ENCODE data around the gene CARD11. TPM values are rescaled to one million over a fixed set of nuclear protein-coding genes. Genes with fewer than 3 reads are reported as not detected.

Gene CARD11
- total and polyA plus RNA-seq, 2 donors (not counting 1 experiment from before 2014, with no cell fraction given): 129 to 135 TPM

GRCh38 chr7:2956526-2957368 lies 86.9 kb downstream of the CARD11 start:
- Mint-ChIP-seq H3K4me3 (no peak overlapping the region), H3K27me3 (no peaks in the 10 kb centered on the region), H3K27ac (no peak overlapping the region), H3K4me1 (peaks cover 41% of the 10 kb centered on the region), H3K9me3 (ENCODE audit: insufficient read depth) (no peaks in the 10 kb centered on the region)
- Histone ChIP-seq H2AFZ (ENCODE audit: insufficient read depth, low read depth, low read length, poor library complexity, severe bottlenecking) (no peak overlapping the region), H3K4me1 (ENCODE audit: control insufficient read depth in 2 of 2, insufficient read depth in 2 of 2, low read length in 2 of 2) (peaks cover 16 to 22% of the 10 kb centered on the region in 2 donors), H3K9me3 (ENCODE audit: control extremely low read depth in 1 of 3, control insufficient read depth in 2 of 3, insufficient read depth in 1 of 3, low read length in 2 of 3) (no peaks in the 10 kb centered on the region), H3K27ac (ENCODE audit: low read length in 2 of 2) (no peak overlapping the region), H3K79me2 (ENCODE audit: control insufficient read depth, insufficient read depth, low read length) (peaks cover 69% of the 10 kb centered on the region), H3K4me2 (replicated peaks; ENCODE audit: low read depth, low read length, poor library complexity, severe bottlenecking) (no peak overlapping the region), H3K4me3 (ENCODE audit: control extremely low read depth in 1 of 5, extremely low read depth in 1 of 5, insufficient read depth in 1 of 5, low read depth in 2 of 5, low read length in 4 of 5) (no peak overlapping the region), H3K36me3 (replicated peaks in 1 of 2; ENCODE audit: control extremely low read depth in 1 of 2, control insufficient read depth in 1 of 2, extremely low read depth in 1 of 2, insufficient read depth in 2 of 2, low read length in 1 of 2) (peaks cover 8 to 75% of the 10 kb centered on the region in 2 experiments), H3K9ac (ENCODE audit: low read length) (no peak overlapping the region), H4K20me1 (ENCODE audit: control insufficient read depth, insufficient read depth, low read length, poor library complexity, severe bottlenecking) (peaks cover 42% of the 10 kb centered on the region), H3K27me3 (replicated peaks in 1 of 4; ENCODE audit: control extremely low read depth in 1 of 4, control insufficient read depth in 3 of 4, insufficient read depth in 4 of 4, low read length in 3 of 4) (no peaks in the 10 kb centered on the region)
- ChIA-PET POLR2A (interaction anchor here (0.9 kb wide), 1 partner anchor 14 kb away, joined by 3 read pairs; no protein-coding TSS in a partner anchor), CTCF (interaction anchor here (1.7 kb wide), 1 partner anchor 86 kb away, joined by 3 read pairs; no protein-coding TSS in a partner anchor)
- no peak for TF ChIP-seq CTCF (IDR thresholded peaks at IDR 0.05)
- no peak for TF ChIP-seq EZH2 (IDR thresholded peaks at IDR 0.05; ENCODE audit: borderline replicate concordance, insufficient read depth, low read depth, low read length, poor library complexity, severe bottlenecking)
- DNase-seq: no peak
- WGBS (ENCODE audit: insufficient coverage): 52% methylated on average over 8 of the region's 12 CpGs
- intact Hi-C loops (cut with micrococcal nuclease): no loop called here
- no peak for ATAC-seq (ENCODE audit: low read depth)

GRCh38 chr7:2956076-2956475 lies 87.6 kb downstream of the CARD11 start:
- intact Hi-C loops (cut with micrococcal nuclease): no loop called here

More at GRCh38 chr7:2956076-2956475, 87.6 kb downstream of the CARD11 start:
- Mint-ChIP-seq H3K9me3 (ENCODE audit: insufficient read depth) (no peaks in the 10 kb centered on the region), H3K27ac (no peak overlapping the region), H3K4me3 (no peak overlapping the region), H3K27me3 (no peaks in the 10 kb centered on the region), H3K4me1 (peaks cover 45% of the 10 kb centered on the region)
- Histone ChIP-seq H3K79me2 (ENCODE audit: control insufficient read depth, insufficient read depth, low read length) (peaks cover 63% of the 10 kb centered on the region), H3K4me1 (ENCODE audit: control insufficient read depth in 2 of 2, insufficient read depth in 2 of 2, low read length in 2 of 2) (peaks cover 22 to 26% of the 10 kb centered on the region in 2 donors), H3K9me3 (ENCODE audit: control extremely low read depth in 1 of 3, control insufficient read depth in 2 of 3, insufficient read depth in 1 of 3, low read length in 2 of 3) (no peaks in the 10 kb centered on the region), H2AFZ (ENCODE audit: insufficient read depth, low read depth, low read length, poor library complexity, severe bottlenecking) (no peak overlapping the region), H3K27me3 (replicated peaks in 1 of 4; ENCODE audit: control extremely low read depth in 1 of 4, control insufficient read depth in 3 of 4, insufficient read depth in 4 of 4, low read length in 3 of 4) (no peaks in the 10 kb centered on the region), H4K20me1 (ENCODE audit: control insufficient read depth, insufficient read depth, low read length, poor library complexity, severe bottlenecking) (peaks cover 42% of the 10 kb centered on the region), H3K27ac (ENCODE audit: low read length in 2 of 2) (no peak overlapping the region), H3K4me3 (ENCODE audit: control extremely low read depth in 1 of 5, extremely low read depth in 1 of 5, insufficient read depth in 1 of 5, low read depth in 2 of 5, low read length in 4 of 5) (no peak overlapping the region), H3K9ac (ENCODE audit: low read length) (no peak overlapping the region), H3K36me3 (replicated peaks in 1 of 2; ENCODE audit: control extremely low read depth in 1 of 2, control insufficient read depth in 1 of 2, extremely low read depth in 1 of 2, insufficient read depth in 2 of 2, low read length in 1 of 2) (peaks cover 8 to 75% of the 10 kb centered on the region in 2 experiments), H3K4me2 (replicated peaks; ENCODE audit: low read depth, low read length, poor library complexity, severe bottlenecking) (no peak overlapping the region)
- ChIA-PET CTCF (interaction anchor here (1.7 kb wide), 1 partner anchor 86 kb away, joined by 3 read pairs; no protein-coding TSS in a partner anchor), POLR2A (interaction anchor here (0.9 kb wide), 1 partner anchor 15 kb away, joined by 3 read pairs; no protein-coding TSS in a partner anchor)
- no CpG with 5 or more reads among the region's 6 CpGs for WGBS (ENCODE audit: insufficient coverage)
- no peak for TF ChIP-seq EZH2 (IDR thresholded peaks at IDR 0.05; ENCODE audit: borderline replicate concordance, insufficient read depth, low read depth, low read length, poor library complexity, severe bottlenecking)
- TF ChIP-seq CTCF (IDR thresholded peaks at IDR 0.05): no peak
- DNase-seq (no peak), ATAC-seq (ENCODE audit: low read depth) (no peak)
